Breast epithelium (tissue), 3 donors: ENCODE data around the gene CNNM3.
A peak's percentile ranks its signal among the peaks of the same experiment; 100 is the strongest.

ENCODE experiments used
- POLR2A ChIP-seq: fragments of 450-650 bp; IDR thresholded peaks from one replicate; pipeline ENCODE4 v1.6.1; 2016; ENCODE audit warnings: antibody characterized with exemption, mild to moderate bottlenecking, moderate library complexity
- POLR2AphosphoS5 ChIP-seq, 3 donors: sonication (generic); formaldehyde crosslinking; IDR thresholded peaks; one replicate each; pipeline ENCODE4 v1.6.1; 2017; ENCODE audit warnings: antibody characterized with exemption in 3 of 3
- TF ChIP-seq, protein P1 (sequence below), 3 donors: fragments of 450-650 bp; IDR thresholded peaks; one replicate each; pipeline ENCODE4 v1.5.1; 2016 to 2017; ENCODE audit warnings: antibody characterized with exemption in 3 of 3, mild to moderate bottlenecking in 3 of 3, moderate library complexity in 3 of 3

DNA sequence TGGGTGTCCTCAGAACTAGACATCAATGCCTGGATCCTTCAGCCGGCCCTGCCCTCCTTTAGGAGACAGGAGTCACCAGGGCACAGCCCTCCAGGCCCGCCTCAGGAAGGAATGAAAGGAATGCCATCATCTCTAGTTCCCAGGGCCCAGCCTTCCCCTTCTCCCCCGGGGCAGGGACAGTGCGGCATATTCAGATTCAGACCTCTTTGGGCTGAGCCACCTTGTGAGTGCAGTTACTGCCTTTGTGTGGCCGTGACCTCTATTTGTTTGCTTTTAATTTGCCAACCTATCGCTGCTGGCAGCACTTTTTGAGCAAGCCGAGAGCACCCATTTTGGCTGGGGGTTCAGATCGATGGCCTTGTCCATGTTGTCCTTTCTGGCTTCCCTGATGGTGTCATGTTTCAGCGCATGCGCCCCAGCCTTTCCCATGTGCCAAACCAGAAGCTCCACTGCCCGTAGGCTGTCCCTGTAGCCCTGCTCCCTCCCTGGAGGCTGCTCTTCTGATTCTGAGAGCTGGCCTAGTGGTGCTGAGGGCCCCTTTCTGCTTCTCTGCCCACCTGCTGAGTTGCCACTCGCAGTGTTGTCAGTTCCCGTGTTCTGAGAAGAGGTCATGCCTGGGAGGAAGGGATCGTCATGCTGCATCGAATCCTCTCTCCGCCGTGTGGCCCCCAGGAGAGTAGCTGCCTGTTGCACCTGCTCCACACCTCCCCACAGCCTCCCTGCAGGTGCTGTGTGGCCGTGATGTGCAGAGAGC is 16.9 kb downstream of the CNNM3 start:
- peak in 1 of 3 donors; percentile 13 for TF ChIP-seq POLR2AphosphoS5 (IDR thresholded peaks at IDR 0.05)
- TF ChIP-seq, protein P1, sequence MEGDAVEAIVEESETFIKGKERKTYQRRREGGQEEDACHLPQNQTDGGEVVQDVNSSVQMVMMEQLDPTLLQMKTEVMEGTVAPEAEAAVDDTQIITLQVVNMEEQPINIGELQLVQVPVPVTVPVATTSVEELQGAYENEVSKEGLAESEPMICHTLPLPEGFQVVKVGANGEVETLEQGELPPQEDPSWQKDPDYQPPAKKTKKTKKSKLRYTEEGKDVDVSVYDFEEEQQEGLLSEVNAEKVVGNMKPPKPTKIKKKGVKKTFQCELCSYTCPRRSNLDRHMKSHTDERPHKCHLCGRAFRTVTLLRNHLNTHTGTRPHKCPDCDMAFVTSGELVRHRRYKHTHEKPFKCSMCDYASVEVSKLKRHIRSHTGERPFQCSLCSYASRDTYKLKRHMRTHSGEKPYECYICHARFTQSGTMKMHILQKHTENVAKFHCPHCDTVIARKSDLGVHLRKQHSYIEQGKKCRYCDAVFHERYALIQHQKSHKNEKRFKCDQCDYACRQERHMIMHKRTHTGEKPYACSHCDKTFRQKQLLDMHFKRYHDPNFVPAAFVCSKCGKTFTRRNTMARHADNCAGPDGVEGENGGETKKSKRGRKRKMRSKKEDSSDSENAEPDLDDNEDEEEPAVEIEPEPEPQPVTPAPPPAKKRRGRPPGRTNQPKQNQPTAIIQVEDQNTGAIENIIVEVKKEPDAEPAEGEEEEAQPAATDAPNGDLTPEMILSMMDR (IDR thresholded peaks at IDR 0.05) = no peak
- TF ChIP-seq POLR2A = no peak
